WTC11 (cell line): ENCODE measurements around the gene TCERG1. TPM values are rescaled to one million over a fixed set of nuclear protein-coding genes. Genes with fewer than 3 reads are reported as not detected.

ENCODE experiments used
- ATAC-seq: fragments of 200-7000 bp; cut with Tn5 transposase; 2 replicates; pipeline ENCODE4 v1.10.0; 2021; ENCODE audit warnings: mild to moderate bottlenecking, moderate library complexity
- CTCF ChIA-PET: fragments of 300-600 bp; sonication (Branson Sonifier 250); formaldehyde crosslinking; loops from one replicate; lab custom pipeline; 2021; ENCODE audit warnings: antibody characterized with exemption; lab: Charles Lee
- POLR2A ChIA-PET: fragments of 350-600 bp; sonication (Branson Sonifier 250); formaldehyde crosslinking; loops from one replicate; lab custom pipeline; 2021; ENCODE audit warnings: antibody characterized with exemption; lab: Charles Lee
- DNase-seq: peaks from one replicate; pipeline ENCODE4 v3.0.0; 2021; ENCODE audit warnings: low spot score
- H3K27ac Mint-ChIP-seq: 2 replicates; pipeline ENCODE4 v1.8.0; 2021; ENCODE audit warnings: mixed read lengths
- H3K27me3 Mint-ChIP-seq: 2 replicates; pipeline ENCODE4 v1.8.0; 2021; ENCODE audit warnings: low read depth, mild to moderate bottlenecking, moderate library complexity, mixed read lengths
- H3K36me3 Mint-ChIP-seq: 2 replicates; pipeline ENCODE4 v1.8.0; 2021; ENCODE audit warnings: mixed read lengths
- H3K4me1 Mint-ChIP-seq: 2 replicates; pipeline ENCODE4 v1.8.0; 2022; ENCODE audit warnings: mixed read lengths
- H3K4me3 Mint-ChIP-seq: 2 replicates; pipeline ENCODE4 v1.8.0; 2021; ENCODE audit warnings: mild to moderate bottlenecking, moderate library complexity, mixed read lengths
- H3K9me3 Mint-ChIP-seq: 2 replicates; pipeline ENCODE4 v1.8.0; 2021; ENCODE audit warnings: mixed read lengths
- CREM ChIP-seq: sonication (generic); formaldehyde crosslinking; IDR thresholded peaks from 2 replicates; pipeline ENCODE4 v1.8.1; 2022; ENCODE audit warnings: mild to moderate bottlenecking, missing genetic modification reagents, moderate library complexity
- ELF4 ChIP-seq: sonication (generic); formaldehyde crosslinking; IDR thresholded peaks from 2 replicates; pipeline ENCODE4 v1.8.1; 2022; ENCODE audit warnings: low read depth, mild to moderate bottlenecking, moderate library complexity, missing genetic modification reagents
- ETV6 ChIP-seq: sonication (generic); formaldehyde crosslinking; IDR thresholded peaks from 2 replicates; pipeline ENCODE4 v1.8.1; 2022; ENCODE audit warnings: mild to moderate bottlenecking, missing genetic modification reagents
- GABPB1 ChIP-seq: sonication (generic); formaldehyde crosslinking; IDR thresholded peaks from 2 replicates; pipeline ENCODE4 v1.8.1; 2023; ENCODE audit warnings: mild to moderate bottlenecking, missing genetic modification reagents
- NFYB ChIP-seq: sonication (generic); formaldehyde crosslinking; conservative IDR thresholded peaks from 2 replicates; pipeline ENCODE4 v1.8.0; 2022; ENCODE audit warnings: low read depth, missing genetic modification reagents
- NR1H2 ChIP-seq: sonication (generic); formaldehyde crosslinking; IDR thresholded peaks from 2 replicates; pipeline ENCODE4 v1.9.0; 2021; ENCODE audit warnings: mild to moderate bottlenecking, moderate library complexity, missing genetic modification reagents
- NR2C2 ChIP-seq: sonication (generic); formaldehyde crosslinking; IDR thresholded peaks from 2 replicates; pipeline ENCODE4 v1.8.0; 2022; ENCODE audit warnings: mild to moderate bottlenecking, missing genetic modification reagents
- NR3C1 ChIP-seq: sonication (generic); formaldehyde crosslinking; conservative IDR thresholded peaks from 2 replicates; pipeline ENCODE4 v1.8.1; 2023; ENCODE audit warnings: low read depth, mild to moderate bottlenecking, missing genetic modification reagents
- SMAD3 ChIP-seq: sonication (generic); formaldehyde crosslinking; IDR thresholded peaks from 2 replicates; pipeline ENCODE4 v1.8.0; 2022; ENCODE audit warnings: missing genetic modification reagents, mild to moderate bottlenecking, borderline replicate concordance
- TEAD4 ChIP-seq: sonication (generic); formaldehyde crosslinking; IDR thresholded peaks from 2 replicates; pipeline ENCODE4 v1.8.0; 2022; ENCODE audit warnings: mild to moderate bottlenecking, missing genetic modification reagents
- ZNF219 ChIP-seq: sonication (generic); formaldehyde crosslinking; IDR thresholded peaks from 2 replicates; pipeline ENCODE4 v1.8.0; 2023; ENCODE audit warnings: missing genetic modification reagents, mild to moderate bottlenecking, borderline replicate concordance
- total RNA-seq: library from RNA; stranded (reverse); gene quantifications from 3 replicates; pipeline ENCODE4 v1.2.3, GENCODE V29; 2021
- TF ChIP-seq, protein P1 (sequence below): sonication (generic); formaldehyde crosslinking; IDR thresholded peaks from 2 replicates; pipeline ENCODE4 v1.8.1; 2022; ENCODE audit warnings: missing genetic modification reagents, borderline replicate concordance
- TF ChIP-seq, protein P2 (sequence below): sonication (generic); formaldehyde crosslinking; IDR thresholded peaks from 2 replicates; pipeline ENCODE4 v1.8.0; 2023; ENCODE audit warnings: mild to moderate bottlenecking, missing genetic modification reagents
- TF ChIP-seq, protein P3 (sequence below): sonication (generic); formaldehyde crosslinking; IDR thresholded peaks from 2 replicates; pipeline ENCODE4 v1.8.0; 2022; ENCODE audit warnings: mild to moderate bottlenecking, missing genetic modification reagents
- TF ChIP-seq, protein P4 (sequence below): sonication (generic); formaldehyde crosslinking; IDR thresholded peaks from 2 replicates; pipeline ENCODE4 v1.8.1; 2023; ENCODE audit warnings: mild to moderate bottlenecking, missing genetic modification reagents, moderate library complexity
- TF ChIP-seq, protein P5 (sequence below): fragments of 250-450 bp; sonication (Bioruptor Pico); conservative IDR thresholded peaks from 2 replicates; pipeline ENCODE4 v1.9.0; 2021; ENCODE audit warnings: mild to moderate bottlenecking
- TF ChIP-seq, protein P6 (sequence below): sonication (generic); formaldehyde crosslinking; conservative IDR thresholded peaks from 2 replicates; pipeline ENCODE4 v1.8.1; 2022; ENCODE audit warnings: mild to moderate bottlenecking, missing genetic modification reagents
- TF ChIP-seq, protein P7 (sequence below): sonication (generic); formaldehyde crosslinking; IDR thresholded peaks from 2 replicates; pipeline ENCODE4 v1.8.1; 2022; ENCODE audit warnings: mild to moderate bottlenecking, missing genetic modification reagents, moderate library complexity, borderline replicate concordance
- TF ChIP-seq, protein P8 (sequence below): sonication (generic); formaldehyde crosslinking; IDR thresholded peaks from 2 replicates; pipeline ENCODE4 v1.8.0; 2022; ENCODE audit warnings: mild to moderate bottlenecking, missing genetic modification reagents
- TF ChIP-seq, protein P9 (sequence below): sonication (generic); formaldehyde crosslinking; IDR thresholded peaks from 2 replicates; pipeline ENCODE4 v1.8.1; 2022; ENCODE audit warnings: low read depth, missing genetic modification reagents, borderline replicate concordance

TCERG1 gene
- total RNA-seq, 1 experiment from 2014 or later, result 117 TPM

DNA sequence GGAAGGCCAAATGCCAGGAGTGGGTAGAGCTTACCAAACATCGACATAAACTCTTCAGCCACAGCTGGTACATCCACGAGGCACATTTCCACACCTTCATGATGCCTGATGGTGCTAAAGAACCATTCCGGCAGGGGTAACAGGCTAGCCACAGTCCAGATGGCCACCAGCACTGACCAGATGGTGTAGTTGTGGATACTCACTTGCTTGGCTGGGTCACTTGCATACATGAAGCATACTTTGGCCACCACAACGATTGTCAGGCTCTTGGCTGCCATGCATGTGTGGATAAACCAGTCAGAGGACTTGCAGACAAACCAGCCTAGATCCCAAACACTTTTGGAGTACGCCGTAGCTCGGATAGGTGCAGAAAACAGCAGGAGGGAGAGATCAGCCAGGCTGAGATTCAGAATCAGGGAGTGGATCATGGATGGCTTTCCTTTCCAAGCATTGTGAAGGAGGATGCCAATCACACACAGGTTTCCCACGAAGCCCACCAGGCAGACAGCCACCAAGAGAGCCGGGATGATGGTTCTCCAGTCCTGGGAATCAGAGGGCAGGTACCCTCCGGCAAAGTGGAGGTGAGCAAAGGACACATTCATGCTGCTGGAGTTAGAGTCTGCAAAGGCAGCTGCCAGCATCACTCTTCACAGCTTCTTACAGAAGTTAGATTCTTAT is 68.5 kb downstream of the TCERG1 start (continued):
- no peak for TF ChIP-seq ZNF219
- no peak for TF ChIP-seq NR1H2 (CRISPR knock-in tag)
- TF ChIP-seq, protein P1, sequence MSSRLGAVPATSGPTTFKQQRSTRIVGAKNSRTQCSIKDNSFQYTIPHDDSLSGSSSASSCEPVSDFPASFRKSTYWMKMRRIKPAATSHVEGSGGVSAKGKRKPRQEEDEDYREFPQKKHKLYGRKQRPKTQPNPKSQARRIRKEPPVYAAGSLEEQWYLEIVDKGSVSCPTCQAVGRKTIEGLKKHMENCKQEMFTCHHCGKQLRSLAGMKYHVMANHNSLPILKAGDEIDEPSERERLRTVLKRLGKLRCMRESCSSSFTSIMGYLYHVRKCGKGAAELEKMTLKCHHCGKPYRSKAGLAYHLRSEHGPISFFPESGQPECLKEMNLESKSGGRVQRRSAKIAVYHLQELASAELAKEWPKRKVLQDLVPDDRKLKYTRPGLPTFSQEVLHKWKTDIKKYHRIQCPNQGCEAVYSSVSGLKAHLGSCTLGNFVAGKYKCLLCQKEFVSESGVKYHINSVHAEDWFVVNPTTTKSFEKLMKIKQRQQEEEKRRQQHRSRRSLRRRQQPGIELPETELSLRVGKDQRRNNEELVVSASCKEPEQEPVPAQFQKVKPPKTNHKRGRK (CRISPR knock-in tag), result no peak

DNA sequence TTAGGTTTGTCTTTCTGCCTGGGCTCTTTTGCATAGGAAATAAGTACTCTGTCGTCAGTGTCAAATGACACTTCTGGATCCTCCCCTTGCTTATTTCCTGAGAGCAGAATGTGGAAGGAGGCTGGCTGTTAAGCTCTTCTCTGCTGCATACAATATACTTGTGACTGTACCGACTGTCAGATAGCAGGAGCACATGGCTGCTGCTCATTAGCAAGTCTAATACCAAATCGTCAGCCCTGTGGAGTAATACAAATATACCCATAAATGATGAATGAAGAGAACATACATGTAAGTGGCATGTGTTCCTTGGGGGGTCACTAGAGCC is 69.0 kb downstream of the TCERG1 start, which contains the start of gene GPR151:
GPR151 (minus strand) TSS at position 40 of the 325 bp plus-strand sequence. CDS start 77 bp downstream, outside the sequence.
- TF ChIP-seq, protein P2, sequence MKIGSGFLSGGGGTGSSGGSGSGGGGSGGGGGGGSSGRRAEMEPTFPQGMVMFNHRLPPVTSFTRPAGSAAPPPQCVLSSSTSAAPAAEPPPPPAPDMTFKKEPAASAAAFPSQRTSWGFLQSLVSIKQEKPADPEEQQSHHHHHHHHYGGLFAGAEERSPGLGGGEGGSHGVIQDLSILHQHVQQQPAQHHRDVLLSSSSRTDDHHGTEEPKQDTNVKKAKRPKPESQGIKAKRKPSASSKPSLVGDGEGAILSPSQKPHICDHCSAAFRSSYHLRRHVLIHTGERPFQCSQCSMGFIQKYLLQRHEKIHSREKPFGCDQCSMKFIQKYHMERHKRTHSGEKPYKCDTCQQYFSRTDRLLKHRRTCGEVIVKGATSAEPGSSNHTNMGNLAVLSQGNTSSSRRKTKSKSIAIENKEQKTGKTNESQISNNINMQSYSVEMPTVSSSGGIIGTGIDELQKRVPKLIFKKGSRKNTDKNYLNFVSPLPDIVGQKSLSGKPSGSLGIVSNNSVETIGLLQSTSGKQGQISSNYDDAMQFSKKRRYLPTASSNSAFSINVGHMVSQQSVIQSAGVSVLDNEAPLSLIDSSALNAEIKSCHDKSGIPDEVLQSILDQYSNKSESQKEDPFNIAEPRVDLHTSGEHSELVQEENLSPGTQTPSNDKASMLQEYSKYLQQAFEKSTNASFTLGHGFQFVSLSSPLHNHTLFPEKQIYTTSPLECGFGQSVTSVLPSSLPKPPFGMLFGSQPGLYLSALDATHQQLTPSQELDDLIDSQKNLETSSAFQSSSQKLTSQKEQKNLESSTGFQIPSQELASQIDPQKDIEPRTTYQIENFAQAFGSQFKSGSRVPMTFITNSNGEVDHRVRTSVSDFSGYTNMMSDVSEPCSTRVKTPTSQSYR (CRISPR knock-in tag), result no peak
- TF ChIP-seq NR2C2 (CRISPR knock-in tag), result no peak
- TF ChIP-seq, protein P3, sequence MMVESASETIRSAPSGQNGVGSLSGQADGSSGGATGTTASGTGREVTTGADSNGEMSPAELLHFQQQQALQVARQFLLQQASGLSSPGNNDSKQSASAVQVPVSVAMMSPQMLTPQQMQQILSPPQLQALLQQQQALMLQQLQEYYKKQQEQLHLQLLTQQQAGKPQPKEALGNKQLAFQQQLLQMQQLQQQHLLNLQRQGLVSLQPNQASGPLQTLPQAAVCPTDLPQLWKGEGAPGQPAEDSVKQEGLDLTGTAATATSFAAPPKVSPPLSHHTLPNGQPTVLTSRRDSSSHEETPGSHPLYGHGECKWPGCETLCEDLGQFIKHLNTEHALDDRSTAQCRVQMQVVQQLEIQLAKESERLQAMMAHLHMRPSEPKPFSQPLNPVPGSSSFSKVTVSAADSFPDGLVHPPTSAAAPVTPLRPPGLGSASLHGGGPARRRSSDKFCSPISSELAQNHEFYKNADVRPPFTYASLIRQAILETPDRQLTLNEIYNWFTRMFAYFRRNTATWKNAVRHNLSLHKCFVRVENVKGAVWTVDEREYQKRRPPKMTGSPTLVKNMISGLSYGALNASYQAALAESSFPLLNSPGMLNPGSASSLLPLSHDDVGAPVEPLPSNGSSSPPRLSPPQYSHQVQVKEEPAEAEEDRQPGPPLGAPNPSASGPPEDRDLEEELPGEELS (CRISPR knock-in tag), result no peak
- TF ChIP-seq ETV6, result no peak
- TF ChIP-seq, all 79 proteins: peak for 0
- no peak within 1 kb of the TSS for H3K4me3 Mint-ChIP-seq
- ChIA-PET CTCF (interaction anchor here (0.7 to 2.0 kb wide), 6 partner anchors 12 to 673 kb away, joined by 3 to 8 read pairs (median 5); no protein-coding TSS in a partner anchor), POLR2A (interaction anchor here (0.5 kb wide), 1 partner anchor 247 kb away, joined by 5 read pairs; no protein-coding TSS in a partner anchor)
- H3K9me3 Mint-ChIP-seq, result no peaks in the 10 kb centered on the region
- DNase-seq, result no peak
- peak; percentile 68 for ATAC-seq
- H3K36me3 Mint-ChIP-seq, result peaks cover 2% of the 10 kb centered on the region
- peaks cover 12% of the 10 kb centered on the region for H3K4me1 Mint-ChIP-seq
- no peaks in the 10 kb centered on the region for H3K27me3 Mint-ChIP-seq
- peak within 1 kb of the TSS; percentile 58 for H3K27ac Mint-ChIP-seq

DNA sequence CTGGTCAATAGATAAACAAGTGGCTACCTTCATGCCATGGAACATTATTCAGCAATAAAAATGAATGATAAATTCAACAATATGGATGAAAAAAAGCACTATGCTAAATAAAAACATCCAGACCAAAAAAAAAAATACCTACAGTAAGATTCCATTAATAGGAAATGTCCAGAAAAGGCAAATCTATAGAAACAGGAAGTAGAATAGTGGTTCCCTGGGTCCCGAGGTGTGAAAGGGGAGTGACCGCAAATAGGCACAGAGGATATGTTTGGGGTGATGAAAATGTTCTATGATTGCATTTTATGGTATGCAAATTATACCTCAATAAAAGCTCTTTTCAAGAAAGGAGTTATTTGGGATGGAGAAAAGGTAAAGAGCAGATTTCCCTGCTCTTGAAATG is 72.4 kb downstream of the TCERG1 start:
- CTCF ChIA-PET, result no interaction called here
- DNase-seq, result no peak
- ATAC-seq, result no peak
- Mint-ChIP-seq H3K27me3 (no peaks in the 10 kb centered on the region), H3K36me3 (no peaks in the 10 kb centered on the region), H3K4me3 (no peak overlapping the region), H3K9me3 (no peaks in the 10 kb centered on the region), H3K4me1 (peaks cover 12% of the 10 kb centered on the region), H3K27ac (no peak overlapping the region)
- POLR2A ChIA-PET, result no interaction called here
- TF ChIP-seq NFYB (CRISPR knock-in tag) (no peak), NR3C1 (no peak), ELF4 (CRISPR knock-in tag) (no peak), TEAD4 (CRISPR knock-in tag) (no peak), CREM (no peak), GABPB1 (CRISPR knock-in tag) (no peak), SMAD3 (CRISPR knock-in tag) (no peak)
- TF ChIP-seq, protein P4, sequence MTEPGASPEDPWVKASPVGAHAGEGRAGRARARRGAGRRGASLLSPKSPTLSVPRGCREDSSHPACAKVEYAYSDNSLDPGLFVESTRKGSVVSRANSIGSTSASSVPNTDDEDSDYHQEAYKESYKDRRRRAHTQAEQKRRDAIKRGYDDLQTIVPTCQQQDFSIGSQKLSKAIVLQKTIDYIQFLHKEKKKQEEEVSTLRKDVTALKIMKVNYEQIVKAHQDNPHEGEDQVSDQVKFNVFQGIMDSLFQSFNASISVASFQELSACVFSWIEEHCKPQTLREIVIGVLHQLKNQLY (CRISPR knock-in tag), result no peak
- TF ChIP-seq, protein P5, sequence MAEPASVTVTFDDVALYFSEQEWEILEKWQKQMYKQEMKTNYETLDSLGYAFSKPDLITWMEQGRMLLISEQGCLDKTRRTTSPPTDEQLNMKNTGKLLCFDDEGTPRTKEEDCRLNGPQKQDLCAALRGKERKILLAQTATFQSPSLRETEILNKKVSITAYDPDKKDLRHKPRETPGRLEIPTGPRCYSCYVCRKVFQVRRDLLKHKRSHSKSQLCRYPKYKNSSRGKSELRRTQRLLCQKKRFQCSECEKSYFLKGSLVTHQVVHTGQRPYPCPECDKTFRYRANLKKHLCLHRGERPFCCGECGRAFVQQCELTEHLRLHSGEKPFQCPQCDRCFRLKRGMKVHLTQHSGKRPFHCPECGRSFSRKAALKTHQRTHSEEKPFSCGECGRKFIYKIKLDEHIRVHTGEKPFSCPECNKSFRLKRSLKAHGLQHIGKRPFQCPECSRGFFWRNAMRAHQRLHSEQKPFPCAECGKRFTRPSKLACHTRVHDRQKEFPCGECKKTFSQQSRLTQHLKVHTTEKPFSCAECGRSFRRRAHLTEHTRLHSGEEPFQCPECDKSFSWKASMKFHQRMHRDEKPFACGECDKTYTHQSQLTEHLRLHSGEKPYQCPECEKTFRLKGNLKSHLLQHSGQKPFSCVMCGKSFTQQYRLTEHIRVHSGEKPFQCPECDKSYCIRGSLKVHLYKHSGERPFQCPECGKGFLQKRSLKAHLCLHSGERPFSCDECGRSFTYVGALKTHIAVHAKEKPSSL (CRISPR knock-in tag), result no peak
- TF ChIP-seq, protein P6, sequence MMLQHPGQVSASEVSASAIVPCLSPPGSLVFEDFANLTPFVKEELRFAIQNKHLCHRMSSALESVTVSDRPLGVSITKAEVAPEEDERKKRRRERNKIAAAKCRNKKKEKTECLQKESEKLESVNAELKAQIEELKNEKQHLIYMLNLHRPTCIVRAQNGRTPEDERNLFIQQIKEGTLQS, result no peak
- TF ChIP-seq, protein P7, sequence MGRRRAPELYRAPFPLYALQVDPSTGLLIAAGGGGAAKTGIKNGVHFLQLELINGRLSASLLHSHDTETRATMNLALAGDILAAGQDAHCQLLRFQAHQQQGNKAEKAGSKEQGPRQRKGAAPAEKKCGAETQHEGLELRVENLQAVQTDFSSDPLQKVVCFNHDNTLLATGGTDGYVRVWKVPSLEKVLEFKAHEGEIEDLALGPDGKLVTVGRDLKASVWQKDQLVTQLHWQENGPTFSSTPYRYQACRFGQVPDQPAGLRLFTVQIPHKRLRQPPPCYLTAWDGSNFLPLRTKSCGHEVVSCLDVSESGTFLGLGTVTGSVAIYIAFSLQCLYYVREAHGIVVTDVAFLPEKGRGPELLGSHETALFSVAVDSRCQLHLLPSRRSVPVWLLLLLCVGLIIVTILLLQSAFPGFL, result no peak
- TF ChIP-seq, protein P8, sequence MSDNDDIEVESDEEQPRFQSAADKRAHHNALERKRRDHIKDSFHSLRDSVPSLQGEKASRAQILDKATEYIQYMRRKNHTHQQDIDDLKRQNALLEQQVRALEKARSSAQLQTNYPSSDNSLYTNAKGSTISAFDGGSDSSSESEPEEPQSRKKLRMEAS (CRISPR knock-in tag), result no peak
- TF ChIP-seq, protein P9, sequence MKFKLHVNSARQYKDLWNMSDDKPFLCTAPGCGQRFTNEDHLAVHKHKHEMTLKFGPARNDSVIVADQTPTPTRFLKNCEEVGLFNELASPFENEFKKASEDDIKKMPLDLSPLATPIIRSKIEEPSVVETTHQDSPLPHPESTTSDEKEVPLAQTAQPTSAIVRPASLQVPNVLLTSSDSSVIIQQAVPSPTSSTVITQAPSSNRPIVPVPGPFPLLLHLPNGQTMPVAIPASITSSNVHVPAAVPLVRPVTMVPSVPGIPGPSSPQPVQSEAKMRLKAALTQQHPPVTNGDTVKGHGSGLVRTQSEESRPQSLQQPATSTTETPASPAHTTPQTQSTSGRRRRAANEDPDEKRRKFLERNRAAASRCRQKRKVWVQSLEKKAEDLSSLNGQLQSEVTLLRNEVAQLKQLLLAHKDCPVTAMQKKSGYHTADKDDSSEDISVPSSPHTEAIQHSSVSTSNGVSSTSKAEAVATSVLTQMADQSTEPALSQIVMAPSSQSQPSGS (CRISPR knock-in tag), result no peak
